Measurements from ENCODE around the gene WNT5A.

WNT5A gene

DNA sequence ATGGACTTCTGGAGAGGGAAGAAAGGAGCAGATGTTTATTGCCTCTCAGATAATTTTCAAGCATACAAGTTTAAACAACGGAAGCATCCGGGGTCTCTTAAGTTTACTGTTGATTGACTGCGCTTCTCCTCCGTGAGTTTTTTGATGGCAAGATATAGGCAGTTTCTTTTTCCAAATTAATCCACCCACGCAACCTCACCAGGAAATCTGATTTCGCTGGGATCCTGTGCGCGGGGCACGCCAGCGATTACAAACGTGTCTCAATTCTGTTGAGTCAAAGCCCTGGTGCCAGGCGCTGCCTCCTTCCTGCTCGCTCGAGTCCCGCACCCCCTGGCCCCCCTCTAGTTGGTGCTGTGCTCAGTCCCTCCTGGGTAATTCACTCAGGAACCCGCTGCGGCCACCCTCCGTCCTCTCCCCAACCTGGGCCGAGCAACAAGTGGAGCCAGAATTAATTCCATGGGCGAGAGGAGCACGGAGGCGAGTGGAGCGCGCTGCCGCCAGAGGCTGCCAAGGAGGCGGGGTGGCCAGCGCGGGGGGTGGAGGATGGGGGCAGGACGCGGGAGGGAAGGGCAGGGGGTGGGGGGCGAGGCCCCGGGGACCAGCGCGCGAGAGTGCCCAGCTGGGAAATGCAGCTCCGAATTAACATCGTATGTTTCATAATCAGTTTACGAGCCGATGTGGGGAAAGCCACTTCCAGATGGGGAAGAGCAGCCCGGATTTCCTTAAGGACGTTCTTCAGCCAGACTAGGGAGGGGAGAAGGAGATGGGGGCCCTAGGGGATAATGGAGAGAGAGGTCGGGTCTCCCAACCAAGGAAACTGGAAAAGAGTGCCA is 6.0 kb downstream of the WNT5A start:
- no peak for DNase-seq

DNA sequence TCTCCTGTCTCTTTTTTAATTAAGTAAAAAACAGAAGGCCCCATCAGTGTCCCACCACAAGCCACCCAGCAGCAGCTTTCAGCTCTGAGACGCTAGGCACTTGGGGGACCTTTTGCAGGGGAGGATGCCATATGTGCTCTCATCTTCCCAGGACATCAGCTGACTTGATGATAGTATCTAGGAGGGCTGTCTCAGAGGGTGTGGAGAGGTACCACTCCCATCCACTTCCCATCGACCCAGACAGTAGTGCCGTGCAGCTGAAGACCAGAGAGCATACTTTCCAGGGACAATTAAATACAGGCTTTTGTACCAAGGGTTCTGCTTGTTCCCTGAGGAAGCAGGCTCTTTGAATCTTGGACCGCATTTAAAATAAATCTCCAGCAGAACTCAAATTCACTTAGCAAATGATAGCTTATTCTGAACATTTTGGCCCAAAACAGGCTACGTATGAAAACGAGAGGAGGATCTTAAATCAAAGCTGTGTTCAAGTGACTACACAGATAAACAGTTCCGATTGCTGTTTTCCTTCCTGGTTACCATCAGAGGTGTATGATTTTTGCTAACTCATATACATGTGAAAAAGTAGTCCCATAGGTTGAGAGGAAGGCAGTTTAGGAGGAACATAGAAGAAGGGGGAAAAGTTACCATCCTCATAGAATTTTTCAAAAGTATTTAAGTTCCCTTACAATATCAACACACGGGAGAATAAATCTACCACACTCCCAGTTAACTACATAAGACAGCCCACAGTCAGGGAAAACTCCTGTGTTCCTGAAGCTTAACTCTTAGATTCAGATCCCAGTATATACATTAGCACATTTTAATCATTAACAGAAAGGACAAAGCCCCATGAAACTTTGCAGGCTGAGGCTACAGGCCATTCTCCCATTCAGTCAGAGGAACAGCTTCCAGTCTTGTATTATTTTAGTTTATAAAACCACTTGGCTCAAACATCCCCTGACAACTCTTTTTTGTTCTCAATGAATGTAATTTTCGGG is 9.5 kb downstream of the WNT5A start:
- DNase-seq, result no peak

DNA sequence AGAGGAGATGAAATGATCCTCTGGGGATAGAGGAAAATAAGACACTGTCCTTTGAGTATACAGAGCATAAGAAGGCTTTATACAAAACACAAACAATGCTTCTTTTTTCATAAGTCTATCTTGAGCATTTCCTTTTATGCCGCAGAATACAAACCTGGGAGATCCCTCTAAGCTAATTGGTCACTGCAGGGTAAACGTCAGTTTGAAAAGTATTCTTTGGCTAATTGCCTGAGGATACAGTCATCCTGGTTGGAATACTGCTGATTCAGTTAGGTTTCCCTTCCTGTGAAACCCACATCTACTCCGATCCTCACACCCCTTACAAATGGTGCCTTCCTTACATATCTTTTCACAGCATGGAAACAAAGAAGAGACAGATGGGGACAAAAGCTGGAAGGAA is 10.6 kb downstream of the WNT5A start:
- DNase-seq, result no peak

DNA sequence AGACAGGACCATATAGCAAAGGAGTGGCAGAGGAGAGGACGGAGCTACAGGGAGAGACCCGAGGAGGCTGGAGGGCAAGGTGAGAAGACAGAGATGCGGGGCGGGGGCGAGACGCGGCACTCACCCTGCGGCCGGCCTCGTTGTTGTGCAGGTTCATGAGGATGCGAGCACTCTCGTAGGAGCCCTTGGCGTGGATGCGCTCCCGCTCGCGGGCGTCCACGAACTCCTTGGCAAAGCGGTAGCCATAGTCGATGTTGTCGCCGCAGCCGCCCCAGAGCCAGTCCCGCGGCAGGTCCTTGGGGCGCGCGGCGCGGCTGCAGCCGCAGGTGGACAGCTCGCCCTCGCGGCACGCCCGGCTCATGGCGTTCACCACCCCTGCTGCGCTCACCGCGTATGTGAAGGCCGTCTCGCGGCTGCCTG is 12.9 kb downstream of the WNT5A start:
- no peak for DNase-seq

DNA sequence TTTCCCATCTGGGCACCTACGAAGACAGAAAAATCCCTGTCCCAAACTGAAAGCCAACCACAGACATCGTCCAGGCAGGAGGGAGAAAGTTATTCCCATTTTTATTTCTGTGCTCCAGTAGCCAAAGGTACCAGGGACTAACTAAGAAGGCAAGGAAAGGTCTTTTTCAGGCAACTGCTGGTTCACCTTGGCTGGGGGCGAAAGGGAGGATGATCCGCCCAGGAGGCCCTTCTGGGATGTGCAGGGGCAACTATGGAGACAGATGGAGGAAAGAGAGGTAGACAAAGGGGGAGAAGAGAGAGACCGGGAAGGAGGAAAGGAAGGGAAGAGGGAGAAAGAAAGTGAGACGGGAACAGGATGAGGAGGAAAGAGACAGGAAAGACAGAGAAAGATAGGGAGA is 13.3 kb downstream of the WNT5A start:
- DNase-seq, result no peak

DNA sequence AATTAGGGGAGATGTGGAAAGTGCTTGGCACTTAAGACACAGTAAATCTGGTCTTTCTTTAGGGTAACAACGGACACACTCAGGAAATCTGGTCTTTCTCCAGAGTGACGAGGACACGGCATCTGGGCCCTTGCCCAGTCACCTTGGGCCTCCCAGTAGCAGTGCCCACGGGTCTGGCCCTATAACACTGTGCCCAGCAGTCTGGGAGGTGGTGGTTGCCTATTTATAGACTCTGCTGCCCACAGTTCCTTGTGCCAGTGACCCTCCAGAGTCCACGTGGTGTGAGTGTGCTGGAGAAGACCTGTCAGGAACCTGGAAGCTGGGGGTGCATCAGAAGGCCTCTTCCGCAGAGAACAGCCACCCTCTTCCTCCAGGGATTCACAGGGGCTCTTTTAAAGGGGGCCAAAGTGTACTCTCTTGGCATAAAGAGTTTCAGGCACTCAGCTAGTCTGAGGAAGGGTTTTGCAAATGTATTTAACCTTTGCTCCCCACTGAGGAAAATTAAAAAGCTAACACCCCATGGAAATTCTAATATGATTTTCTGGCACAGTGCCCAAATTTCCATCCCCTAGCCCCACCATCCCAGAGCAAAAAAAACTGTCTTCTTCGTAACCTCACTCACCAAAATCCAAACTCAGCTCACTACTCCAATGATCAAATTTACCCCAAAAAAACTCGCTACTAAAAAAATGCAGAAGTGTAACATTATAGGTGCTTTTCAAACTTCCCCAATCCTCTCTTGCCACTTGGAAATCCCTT is 15.4 kb downstream of the WNT5A start:
- DNase-seq, result no peak

DNA sequence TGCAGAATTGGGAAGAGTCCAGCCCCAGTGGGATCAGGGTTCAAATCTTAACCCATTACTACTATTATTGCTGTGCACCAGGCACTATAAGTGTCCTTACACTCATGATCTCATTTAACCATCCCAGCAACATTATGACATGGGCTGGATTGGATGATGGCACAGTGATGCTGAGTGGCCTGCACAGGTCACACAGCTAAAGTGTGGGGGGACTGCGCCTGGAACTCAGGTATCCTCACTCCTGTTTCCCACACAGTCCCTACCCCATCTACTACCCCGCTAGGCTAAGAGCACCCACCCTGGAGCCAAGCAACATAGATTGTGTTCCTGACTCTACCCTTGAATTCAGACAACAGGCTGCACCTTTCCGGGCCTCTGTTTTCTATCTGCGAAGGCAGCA is 16.0 kb downstream of the WNT5A start:
- DNase-seq, result no peak

DNA sequence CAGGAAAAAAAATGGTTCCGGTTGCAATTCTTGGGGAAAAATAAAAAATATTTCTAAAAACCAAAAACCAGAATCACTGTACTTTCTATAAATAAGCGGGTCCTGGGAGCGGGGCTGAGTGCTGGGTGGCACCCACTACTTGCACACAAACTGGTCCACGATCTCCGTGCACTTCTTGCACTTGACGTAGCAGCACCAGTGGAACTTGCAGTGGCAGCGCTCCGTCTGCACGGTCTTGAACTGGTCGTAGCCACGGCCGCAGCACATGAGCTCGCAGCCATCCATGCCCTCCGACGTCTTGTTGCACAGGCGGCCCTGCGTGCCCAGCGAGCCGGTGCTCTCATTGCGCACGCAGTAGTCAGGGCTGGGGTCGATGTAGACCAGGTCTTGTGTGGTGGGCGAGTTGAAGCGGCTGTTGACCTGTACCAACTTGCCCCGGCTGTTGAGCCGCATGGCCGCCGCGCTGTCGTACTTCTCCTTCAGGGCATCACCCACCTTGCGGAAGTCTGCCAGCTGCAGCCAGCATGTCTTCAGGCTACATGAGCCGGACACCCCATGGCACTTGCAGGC is 17.1 kb downstream of the WNT5A start:
- DNase-seq, result no peak

DNA sequence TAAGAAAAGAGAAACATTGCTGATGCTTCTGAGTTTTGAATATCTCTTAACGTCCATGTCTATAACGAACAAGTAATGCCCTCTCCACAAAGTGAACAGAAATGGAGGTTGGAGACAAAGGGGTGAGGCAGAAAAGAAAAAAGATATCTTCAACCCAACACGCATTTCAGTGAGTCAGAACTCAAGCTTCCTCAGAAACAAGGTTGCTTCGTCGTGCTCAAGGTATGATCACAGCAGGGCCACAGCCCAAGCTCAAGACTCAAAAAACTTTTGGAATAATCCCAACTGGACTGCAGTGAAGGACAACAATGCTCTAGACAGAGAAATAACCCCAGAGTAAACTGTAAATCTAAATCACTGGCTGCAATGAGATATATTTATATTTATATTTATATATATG is 18.9 kb downstream of the WNT5A start:
- no peak for DNase-seq

DNA sequence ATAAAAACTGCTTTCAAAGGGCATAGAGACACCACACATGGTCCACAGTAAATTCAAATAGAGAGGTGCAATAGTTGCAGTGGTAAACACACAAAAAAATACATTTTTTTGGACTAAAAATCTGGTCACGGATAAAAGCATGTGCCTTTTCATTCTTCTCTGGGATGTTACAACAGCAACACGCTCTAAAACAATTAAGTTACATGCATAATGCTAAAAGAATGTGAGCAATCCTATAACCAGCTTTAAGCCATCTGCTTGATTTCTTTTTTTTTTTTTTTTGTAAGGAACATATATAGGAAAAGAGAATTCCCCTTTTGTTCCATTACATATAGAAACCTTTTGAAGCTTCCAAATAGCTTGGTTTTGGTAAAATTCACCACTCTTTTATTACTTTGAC is 20.0 kb downstream of the WNT5A start:
- DNase-seq, result no peak

DNA sequence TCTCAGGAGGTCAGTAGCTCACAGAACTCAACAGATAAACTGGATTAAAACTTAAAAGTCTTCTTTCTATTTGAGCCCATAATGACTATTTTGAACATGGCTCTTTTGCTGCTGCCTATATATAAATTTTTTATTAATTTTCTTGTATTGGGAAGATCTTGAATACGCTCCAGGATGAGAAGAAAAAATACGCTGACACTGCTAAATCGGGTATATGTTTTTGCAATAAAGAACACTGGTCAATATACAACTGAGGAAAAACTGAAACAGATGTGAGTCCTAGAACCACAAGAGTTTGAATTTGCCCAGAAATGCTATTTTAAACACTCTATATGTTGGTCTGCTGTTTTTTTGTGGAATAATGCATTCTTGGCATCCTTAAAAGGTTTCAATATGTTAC is 20.6 kb downstream of the WNT5A start:
- DNase-seq, result no peak

DNA sequence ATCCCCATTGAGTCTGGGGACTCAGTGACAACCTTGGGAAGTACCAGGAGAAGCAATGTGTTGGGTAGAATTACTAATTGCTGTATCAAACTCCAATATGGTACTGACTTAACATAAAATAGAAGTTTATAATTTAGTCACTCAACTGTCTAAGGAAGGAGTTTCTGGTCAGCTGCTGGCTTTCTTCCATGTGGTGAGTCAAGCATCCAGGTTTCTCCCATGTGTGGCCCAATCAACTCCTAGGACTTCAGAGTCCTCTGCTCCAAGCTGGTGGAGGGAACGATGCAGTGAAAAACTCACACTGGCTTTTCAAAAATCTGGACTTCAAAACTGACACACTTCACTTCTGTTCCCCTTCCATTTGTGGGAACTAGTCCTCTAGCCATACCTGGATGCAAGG is 25.2 kb downstream of the WNT5A start:
- DNase-seq, result no peak

DNA sequence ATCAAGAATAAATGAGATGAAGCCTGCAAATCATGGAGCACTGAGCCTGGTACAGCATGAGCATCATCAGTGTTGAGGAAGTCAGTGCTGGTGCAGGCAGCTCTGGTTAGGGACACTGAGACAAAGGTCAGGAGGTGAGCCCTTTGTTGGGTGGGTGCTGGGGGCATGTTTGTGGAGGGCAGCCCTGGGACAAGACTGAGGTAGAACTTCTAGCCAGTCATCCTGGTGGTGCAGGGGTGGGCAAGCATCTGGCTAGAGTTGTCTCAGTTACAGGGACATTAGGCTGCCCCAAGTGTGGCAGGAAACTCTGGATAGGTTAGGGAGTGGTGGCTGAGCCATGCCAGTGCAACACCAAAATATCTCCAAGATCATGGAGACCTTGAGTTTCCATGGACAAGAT is 27.3 kb downstream of the WNT5A start:
- DNase-seq, result no peak

DNA sequence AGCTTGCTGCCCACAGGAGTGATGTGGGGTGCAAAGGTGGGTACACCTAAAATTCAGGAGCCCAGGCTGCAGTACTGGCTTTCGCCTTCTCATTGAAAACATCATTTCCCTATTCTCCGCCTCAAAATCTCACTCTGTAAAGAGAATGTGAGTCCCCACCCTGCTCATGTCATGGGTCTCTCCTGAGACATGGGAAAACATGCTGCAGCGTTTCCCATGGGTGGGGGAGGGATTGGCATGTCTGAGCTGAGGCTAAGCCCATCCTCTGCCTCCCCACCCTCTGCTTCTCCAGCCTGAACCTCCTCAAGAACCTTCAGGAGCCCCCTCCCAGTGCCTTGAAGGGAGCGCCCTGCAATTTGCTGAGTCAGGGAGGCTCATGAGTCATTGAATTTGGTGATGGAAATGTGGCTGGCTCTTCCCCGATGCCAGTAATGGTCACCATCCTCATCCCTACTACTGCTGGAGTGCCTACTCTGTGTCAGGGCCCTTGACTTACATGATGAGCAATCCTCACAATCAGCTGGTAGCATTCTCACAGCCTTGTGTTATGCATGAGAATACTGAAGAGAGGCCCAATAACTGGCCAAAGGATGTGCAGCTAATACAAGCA is 28.8 kb downstream of the WNT5A start:
- no peak for DNase-seq

DNA sequence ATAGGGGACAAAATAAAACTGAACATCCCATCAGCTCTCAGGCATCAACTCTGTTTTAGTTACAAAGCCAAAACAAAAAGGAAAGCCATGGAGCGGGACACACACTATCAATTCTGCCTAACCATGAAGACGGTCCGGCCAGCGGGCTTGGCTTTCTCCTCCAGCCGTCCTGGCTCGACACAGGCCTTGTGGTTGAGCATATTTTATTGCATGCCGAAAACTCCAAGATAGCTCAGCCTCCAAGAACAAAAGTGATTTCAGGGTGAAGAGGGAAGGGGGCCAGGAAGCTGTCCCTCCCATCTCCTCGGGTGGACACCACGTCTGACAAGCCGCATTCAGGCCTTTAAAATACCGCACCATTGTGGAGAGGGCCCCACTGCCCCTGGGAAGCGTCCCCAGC is 31.2 kb downstream of the WNT5A start:
- no peak for DNase-seq

DNA sequence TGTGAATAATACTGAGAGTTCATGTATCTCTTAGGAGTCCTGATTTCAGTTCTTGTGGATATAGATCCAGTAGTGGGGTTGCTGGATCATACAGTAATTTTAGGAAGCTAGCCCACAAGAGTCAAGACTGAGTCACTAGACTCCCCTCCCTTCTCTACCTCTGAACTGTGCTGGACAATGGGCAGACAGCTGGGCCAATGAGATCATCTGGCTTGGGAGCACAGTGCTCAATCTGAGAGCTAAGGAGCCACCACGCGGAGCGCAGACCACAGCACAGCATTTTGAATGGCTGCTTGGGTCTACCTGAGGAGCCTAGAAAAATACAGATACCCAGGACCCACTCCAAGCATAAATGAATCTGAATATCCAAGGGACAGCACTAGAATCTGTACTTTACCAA is 32.5 kb downstream of the WNT5A start:
- no peak for DNase-seq

DNA sequence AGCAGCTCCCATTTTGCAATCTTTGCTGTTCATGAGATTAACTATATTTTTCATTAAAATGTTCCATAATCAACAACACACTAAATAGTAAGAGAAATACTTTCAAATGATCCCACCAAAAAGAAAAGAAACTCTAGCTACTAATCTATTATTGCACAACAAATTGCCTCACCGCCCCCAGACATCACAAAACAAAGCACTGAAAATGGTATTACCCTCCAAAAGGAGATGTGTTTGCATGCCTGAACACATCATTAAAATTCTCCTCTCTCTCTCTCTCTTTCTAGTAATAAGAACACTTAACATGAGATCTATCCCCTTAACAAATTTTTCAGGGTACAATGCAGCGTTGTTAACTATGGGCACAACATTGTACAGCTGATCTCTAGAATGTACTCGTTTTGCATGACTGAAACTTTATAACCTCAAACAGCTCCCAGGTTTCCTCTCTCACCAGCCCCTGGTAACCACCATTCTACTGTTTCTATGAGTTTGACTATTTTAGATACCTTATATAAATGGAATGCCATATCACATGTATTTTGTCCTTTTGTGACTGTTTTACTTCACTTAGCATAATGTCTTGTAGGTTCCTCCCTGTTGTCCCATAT is 33.1 kb downstream of the WNT5A start:
- DNase-seq, result no peak

DNA sequence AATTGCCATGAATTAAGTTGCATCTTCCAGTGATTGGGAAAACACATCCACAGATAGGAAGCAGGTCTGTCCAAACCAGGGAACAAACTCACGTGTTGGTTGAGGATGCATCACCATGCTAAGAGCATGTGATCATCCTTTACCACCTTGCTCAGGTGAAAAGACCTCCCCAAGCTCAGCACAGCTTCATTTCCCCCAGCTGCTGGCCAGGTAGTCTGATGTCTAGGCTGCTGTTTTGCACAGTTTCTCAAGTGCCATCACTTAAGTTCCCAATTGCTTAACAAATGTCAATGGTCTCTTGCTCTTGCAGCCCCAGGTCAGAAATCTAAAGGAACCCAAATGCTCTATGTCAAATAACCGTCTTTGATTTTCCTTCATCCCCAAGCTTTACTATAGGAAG is 34.2 kb downstream of the WNT5A start:
- no peak for DNase-seq

DNA sequence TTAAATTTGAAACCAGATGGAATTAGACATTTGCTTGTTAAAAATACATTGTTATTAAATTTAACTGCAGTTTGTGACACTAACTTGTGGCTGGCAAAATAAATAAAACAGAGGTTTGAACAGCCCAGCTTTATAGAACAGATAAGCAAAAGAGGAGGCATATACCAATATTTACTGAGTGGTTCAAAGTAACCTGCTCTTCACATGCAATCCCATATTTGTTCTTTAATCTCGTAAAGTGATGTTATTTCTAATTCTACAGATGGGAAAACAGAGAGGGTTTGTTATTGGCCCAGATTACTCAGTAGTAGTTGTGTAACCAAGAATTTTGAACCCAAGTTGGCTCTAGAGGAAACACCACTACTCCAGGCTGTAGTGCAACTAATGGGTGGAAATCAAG is 37.6 kb downstream of the WNT5A start:
- DNase-seq, result no peak

DNA sequence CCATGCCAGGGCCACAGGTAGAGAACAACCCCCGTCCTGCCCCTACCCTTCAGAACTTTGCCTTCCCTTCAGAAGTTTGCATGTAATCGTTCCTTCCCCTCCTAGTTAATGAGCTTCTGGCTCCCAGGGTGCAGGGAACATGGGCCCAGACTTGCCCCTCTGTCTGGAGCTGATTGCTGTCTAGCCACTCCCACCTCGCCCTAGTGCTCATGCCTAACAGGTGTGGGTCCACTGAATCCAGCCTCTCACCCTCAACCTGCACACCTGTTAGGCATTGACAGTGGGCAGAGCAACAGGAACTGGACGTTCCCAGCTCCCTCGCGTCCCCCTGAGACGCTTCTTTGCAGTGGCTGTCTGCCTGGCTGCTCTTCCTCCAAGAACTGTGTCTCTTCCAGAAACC is 40.3 kb downstream of the WNT5A start:
- no peak for DNase-seq

DNA sequence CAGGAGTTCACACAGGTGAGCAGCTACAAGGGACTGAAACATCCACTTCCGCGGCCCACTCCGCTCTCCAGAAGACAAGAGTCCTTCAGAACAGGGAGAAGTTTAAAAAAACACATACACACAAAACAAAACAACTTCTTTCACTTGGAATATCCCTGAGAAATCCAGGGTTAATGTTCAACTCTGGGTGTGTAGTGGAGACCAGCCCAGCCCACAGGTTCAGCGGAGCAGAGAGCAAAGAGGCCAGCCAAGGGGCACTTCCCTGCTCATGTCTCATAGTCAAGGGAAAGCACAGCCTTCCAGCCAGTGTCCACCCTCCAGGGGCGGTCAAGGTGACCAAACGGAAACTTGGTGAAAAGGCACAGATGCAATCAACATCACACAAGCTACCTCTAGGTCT is 41.6 kb downstream of the WNT5A start:
- no peak for DNase-seq

DNA sequence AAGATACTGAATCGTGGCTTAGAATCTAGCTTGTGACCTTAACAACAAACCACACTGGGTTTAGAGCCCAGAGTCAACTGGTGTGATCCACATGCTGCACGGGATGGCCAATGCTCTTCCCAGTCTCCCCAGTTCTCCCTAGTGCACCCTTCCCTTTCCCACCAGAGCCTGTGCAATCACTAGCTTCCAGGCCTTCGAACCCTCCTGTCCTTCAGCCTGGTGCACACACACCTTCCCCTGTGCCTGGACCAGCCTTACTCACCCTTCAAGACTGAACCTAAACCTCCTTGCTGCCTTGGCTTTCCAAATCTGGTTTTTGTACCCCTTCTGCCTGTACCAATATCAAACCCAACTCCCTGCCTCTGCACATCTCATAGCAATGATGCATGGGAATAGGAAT is 43.8 kb downstream of the WNT5A start:
- no peak for DNase-seq
